Measurements from ENCODE around the gene PCLAF. TPM values are rescaled to one million over a fixed set of nuclear protein-coding genes. Genes with fewer than 3 reads are reported as not detected.

PCLAF gene
- total and polyA plus RNA-seq, 2 of the 13 experiments (the other 11 are each of a cell fraction or from before 2014, with no cell fraction given), result 98.6 to 98.9 TPM

DNA sequence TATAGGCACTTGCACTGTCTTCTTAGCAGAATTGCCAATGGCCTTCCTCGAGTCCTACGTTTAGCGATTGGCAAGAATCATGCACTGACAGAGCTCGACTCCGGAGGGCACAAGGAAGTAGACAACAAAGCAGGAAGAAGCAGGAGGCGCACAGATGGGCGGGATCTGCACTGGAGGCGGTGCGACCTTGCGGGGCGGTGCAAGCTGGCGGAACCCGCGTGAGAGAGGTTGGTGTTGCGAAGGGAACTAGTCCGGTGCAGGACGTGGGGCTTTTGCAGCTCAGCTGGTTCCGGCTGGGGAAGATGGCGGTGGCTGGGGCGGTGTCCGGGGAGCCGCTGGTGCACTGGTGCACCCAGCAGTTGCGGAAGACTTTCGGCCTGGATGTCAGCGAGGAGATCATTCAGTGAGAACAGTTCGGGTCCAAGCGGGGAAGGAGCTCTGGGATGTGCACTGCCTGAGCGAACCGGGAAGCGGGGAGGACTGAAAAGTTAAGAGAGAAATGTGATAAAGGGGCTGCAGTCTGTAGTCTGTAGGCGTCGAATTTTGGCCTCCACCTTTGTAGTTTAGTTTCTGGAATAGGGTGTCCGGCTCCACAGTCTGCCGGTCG lies 6.4 kb upstream of the PCLAF start, which contains the start of gene TRIP4 (continued):
- TF ChIP-seq, protein P1, sequence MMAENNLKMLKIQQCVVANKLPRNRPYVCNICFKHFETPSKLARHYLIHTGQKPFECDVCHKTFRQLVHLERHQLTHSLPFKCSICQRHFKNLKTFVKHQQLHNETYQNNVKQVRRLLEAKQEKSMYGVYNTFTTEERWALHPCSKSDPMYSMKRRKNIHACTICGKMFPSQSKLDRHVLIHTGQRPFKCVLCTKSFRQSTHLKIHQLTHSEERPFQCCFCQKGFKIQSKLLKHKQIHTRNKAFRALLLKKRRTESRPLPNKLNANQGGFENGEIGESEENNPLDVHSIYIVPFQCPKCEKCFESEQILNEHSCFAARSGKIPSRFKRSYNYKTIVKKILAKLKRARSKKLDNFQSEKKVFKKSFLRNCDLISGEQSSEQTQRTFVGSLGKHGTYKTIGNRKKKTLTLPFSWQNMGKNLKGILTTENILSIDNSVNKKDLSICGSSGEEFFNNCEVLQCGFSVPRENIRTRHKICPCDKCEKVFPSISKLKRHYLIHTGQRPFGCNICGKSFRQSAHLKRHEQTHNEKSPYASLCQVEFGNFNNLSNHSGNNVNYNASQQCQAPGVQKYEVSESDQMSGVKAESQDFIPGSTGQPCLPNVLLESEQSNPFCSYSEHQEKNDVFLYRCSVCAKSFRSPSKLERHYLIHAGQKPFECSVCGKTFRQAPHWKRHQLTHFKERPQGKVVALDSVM (CRISPR knock-in tag; IDR thresholded peaks at IDR 0.05), result peak; percentile 69; the same call in 1 of the 2 replicates

DNA sequence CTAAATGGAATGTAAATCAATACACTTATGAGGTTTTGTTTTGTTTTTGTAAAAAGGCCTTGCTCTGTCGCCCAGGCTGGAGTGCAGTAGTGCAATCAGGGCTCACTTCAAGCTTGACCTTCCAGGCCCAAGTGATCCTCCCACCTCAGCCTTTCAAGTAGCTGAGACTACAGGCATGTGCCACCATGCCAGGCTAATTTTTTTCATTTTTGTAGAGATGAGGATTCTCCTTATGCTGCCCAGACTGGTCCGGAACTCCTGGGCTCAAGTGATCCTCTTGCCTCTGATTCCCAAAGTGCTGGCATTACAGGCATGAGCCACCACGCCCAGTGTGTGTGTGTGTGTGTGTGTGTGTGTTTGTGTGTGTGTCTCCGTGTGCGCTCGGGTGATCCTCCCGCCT lies 5.0 kb upstream of the PCLAF start:
- no TSS peak for BruUV-seq (replicated peaks)
- Histone ChIP-seq H3K4me1 (ENCODE audit: insufficient read depth, low read length) (peaks cover 29% of the 10 kb centered on the region), H3K4me3 (replicated peaks in 1 of 3; ENCODE audit: insufficient read depth in 1 of 3, low read depth in 2 of 3, low read length in 3 of 3) (no peak overlapping the region), H3K9ac (ENCODE audit: insufficient read depth, low read depth, low read length) (no peak overlapping the region), H3K36me3 (replicated peaks in 1 of 2; ENCODE audit: control insufficient read depth in 1 of 2, insufficient read depth in 2 of 2, low read length in 2 of 2) (no peaks in the 10 kb centered on the region), H3K27ac (ENCODE audit: extremely low read length, insufficient read depth, low read length) (no peak overlapping the region), H3K27me3 (ENCODE audit: control insufficient read depth in 1 of 2, insufficient read depth in 2 of 2, low read length in 2 of 2) (no peaks in the 10 kb centered on the region; a peak in 1 of 5 replicates), H4K20me1 (ENCODE audit: insufficient read depth, low read length) (no peaks in the 10 kb centered on the region), H2AFZ (ENCODE audit: low read length) (no peak overlapping the region), H3K4me2 (ENCODE audit: low read depth, low read length) (no peak overlapping the region), H3K9me3 (ENCODE audit: low read length) (no peaks in the 10 kb centered on the region), H3K79me2 (ENCODE audit: insufficient read depth, low read length) (peaks cover 14% of the 10 kb centered on the region)
- intact Hi-C loops (cut with micrococcal nuclease; ENCODE audit: unreplicated experiment) (loop anchor here (2.0 kb wide), 1 partner anchor 221 kb away; no protein-coding TSS in a partner anchor), in situ Hi-C loops (cut with HindIII; ENCODE audit: extremely low pct_ligation_motif_present, low pct_unique_long_range_greater_than_20kb) (no loop called here)
- no peak for DNase-seq (ENCODE audit: low spot score)
- ChIA-PET POLR2A (interaction anchor here (0.6 to 2.3 kb wide), 2 partner anchors 15 to 31 kb away, joined by 3 to 12 read pairs; partner anchors contain the start of gene CSNK1G1), CTCF (ENCODE audit: low intra/inter-chr PET ratio, low total read pairs) (no interaction called here)
- TF ChIP-seq, protein P2, sequence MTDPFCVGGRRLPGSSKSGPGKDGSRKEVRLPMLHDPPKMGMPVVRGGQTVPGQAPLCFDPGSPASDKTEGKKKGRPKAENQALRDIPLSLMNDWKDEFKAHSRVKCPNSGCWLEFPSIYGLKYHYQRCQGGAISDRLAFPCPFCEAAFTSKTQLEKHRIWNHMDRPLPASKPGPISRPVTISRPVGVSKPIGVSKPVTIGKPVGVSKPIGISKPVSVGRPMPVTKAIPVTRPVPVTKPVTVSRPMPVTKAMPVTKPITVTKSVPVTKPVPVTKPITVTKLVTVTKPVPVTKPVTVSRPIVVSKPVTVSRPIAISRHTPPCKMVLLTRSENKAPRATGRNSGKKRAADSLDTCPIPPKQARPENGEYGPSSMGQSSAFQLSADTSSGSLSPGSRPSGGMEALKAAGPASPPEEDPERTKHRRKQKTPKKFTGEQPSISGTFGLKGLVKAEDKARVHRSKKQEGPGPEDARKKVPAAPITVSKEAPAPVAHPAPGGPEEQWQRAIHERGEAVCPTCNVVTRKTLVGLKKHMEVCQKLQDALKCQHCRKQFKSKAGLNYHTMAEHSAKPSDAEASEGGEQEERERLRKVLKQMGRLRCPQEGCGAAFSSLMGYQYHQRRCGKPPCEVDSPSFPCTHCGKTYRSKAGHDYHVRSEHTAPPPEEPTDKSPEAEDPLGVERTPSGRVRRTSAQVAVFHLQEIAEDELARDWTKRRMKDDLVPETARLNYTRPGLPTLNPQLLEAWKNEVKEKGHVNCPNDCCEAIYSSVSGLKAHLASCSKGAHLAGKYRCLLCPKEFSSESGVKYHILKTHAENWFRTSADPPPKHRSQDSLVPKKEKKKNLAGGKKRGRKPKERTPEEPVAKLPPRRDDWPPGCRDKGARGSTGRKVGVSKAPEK (CRISPR knock-in tag; IDR thresholded peaks at IDR 0.05; ENCODE audit: borderline replicate concordance), result no peak
- ATAC-seq, result no peak
- 91% methylated on average over 7 of the region's 7 CpGs for WGBS (ENCODE audit: low lambda C conversion rate)
- no peak for FAIRE-seq

All from HepG2 (cell line).